Stimulated activated CD8-positive, alpha-beta memory T cell treated with anti-CD3 and anti-CD28 coated beads, Interleukin-15, amount 100 ng/mL, for 4 hours (primary cell): Measurements from ENCODE around the gene ACAA1.
"Not testable (repeated sequence)": the region's sequence is repeated elsewhere in the genome, so short reads cannot be mapped to it uniquely, and the experiment has no call there.

Source experiments
- DNase-seq, 2 donors: peaks; one replicate each; pipeline ENCODE4 v3.0.0-alpha.2; 2020; ENCODE audit warnings: low read depth in 2 of 2

The ACAA1 gene

DNA sequence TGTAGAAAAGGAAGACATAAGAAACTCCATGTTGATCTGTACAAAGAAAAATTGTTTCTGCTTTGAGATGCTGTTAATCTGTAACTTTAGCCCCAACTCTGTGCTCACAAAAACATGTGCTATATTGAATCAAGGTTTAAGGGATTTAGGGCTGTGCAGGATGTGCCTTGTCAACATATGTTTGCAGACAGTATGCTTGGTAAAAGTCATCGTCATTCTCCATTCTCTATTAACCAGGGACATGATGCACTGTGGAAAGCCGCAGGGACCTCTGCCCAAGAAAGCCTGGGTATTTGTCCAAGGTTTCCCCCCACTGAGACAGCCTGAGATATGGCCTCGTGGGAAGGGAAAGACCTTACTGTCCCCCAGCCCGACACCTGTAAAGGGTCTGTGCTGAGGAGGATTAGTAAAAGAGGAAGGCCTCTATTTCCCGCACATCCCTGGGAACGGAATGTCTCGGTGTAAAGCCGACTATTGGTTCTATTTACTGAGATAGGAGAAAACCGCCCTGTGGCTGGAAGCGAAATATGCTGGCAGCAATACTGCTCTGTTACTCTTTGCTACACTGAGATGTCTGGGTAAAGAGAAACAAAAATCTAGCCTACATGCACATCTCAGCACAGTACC lies 2.3 kb downstream of the ACAA1 start:
- DNase-seq, result not testable (repeated sequence)

DNA sequence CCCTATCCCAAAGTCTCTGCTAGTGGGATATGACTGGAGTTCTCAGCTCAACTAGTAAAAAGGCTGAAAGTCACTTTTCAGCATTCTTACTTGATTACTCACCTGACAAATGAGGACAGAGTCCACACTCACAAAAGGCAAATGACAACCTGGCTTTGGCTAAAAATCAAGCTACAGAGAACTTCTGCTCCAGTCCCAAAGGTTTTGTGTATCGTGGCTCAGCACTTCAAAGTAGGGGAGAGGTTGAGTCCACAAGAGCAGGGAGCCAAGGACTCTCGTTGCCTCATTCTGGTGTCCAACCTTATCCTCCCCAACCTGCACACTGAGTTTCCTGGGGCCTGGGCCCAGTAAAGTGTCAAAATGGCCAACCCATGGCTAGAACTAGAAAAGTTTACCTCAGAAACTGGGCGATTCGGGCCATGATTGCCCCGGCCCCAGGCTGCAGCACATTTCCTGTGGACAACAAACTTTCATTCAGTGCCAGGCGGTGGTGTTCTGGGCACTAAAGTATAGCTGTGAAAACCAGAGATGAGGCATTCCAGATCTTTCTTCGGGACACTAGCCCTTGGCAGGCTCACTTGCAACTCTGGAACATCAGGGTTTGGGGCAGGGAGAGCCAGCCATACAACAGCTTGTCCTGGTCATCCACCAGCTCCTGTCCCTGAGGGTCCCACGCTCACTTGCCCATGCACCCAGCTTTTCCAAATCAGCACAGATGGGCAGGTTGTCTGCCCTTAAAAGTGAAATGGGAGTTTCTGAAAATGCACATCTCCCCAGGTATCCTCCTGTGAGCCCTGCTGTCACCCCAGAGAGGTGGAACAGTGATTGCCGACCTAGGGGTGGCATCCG lies 3.1 kb downstream of the ACAA1 start:
- DNase-seq, result no peak

DNA sequence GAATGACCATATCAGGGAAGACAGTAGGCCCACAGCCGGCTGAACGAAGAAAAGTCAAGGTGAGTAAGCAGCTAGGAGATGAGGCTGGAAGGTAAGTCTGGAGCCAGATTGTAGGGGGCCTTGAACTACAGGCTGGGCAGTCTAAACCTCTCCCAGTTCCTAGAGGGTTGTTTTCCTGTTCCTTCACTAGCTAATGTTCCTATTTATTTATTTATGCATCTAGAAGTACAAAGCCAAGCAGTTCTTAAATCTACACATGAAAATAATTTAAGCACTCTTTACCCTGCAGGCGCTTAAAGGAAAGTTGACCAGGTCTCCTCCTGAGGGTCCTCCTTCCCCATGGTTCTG lies 3.7 kb downstream of the ACAA1 start:
- DNase-seq, result no peak

DNA sequence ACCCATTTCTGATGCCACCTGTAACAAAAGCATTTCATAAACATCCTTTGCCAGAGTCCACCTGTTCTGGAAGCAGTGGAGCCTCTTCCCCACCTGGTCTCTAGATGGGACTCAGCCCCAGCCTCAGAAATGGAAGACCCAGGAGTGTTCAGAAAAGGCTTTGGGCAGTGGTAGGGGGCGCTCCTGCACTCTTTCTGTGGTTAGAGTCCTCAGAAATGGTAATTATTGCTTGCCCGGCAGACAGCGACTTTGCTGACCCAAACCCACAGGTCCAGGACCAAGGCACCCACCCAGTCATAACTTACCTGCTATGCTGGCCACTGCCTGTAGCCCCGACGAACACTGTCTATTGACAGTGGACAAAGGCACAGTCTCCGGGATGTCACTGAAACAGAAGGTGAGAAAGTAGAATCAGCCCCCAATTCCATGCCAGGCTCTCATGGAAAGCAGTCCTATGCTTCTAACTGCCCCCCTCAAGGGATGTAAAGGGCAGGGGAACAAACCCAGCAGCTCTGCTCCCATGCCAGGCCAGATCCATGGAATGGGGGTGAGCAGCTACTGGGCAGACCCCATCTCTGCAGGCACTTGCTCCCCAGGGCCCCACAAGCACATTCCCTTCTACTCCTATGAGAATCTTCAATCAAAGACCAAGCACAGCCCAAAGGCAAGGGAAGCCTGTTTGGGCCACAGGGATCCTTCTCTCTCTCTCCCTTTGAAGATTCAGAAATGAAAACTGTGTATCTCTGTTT lies 5.1 kb downstream of the ACAA1 start:
- no peak for DNase-seq

DNA sequence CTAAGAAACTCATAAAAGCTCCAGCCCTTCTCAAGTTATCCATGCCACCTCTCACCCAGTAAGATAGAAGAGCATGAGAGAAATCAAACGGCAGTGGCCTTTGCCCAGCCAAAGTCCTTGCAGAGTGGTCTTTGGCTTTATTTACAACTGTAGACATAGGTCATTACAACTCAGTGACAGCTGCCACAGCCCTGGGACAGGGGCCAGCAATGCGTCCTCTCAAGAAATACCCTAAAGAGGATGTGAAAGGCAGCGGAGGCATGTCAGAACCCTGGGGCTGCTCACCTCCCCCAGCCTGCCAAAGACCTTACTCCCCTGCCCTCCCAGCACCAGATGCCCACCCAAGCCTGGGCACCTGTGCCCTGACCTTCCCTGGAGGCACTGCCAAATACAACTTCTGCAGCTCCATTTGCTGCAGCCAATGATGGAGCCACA lies 6.3 kb downstream of the ACAA1 start:
- no peak for DNase-seq

- no peak for DNase-seq
These were observed 7.9 kb downstream of the ACAA1 start for GRCh38 chr3:38129058-38129457.

- DNase-seq, result no peak
These were observed 8.6 kb downstream of the ACAA1 start for GRCh38 chr3:38128303-38128655.

- DNase-seq, result no peak
These were observed 9.2 kb downstream of the ACAA1 start for GRCh38 chr3:38127611-38128302.

GRCh38 chr3:38126121-38126892 lies 10.6 kb downstream of the ACAA1 start:
- DNase-seq, result no peak

- no peak for DNase-seq
These were observed 11.4 kb downstream of the ACAA1 start for GRCh38 chr3:38125305-38126120.

GRCh38 chr3:38124324-38125122 lies 12.4 kb downstream of the ACAA1 start:
- no peak for DNase-seq

DNA sequence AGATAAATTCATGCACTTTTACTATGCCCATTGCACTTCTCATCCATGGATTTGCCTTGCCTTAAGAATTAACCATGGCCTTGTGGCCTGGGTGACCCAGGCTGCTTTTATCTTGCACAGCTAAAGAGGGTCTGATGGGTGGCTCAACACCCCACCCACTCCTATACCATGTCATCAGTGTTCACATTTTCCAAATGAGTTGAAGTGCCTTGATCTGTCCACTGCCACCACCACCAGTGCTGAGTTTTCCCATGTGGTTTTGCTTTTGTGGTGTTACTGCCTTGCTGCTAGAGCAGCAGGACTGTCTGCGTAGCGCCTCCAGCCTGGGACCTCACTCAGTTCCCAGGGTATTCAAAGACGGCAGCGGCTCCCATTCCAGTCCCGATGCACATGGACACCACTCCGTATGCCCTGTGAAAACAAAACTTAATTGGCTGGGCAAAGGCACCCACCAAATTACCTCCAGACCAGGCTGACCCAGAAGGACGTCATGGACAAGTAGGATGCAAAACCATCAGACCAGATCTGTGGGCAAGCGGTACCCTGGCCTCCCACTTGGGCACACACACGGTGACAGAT lies 14.1 kb downstream of the ACAA1 start:
- no peak for DNase-seq

DNA sequence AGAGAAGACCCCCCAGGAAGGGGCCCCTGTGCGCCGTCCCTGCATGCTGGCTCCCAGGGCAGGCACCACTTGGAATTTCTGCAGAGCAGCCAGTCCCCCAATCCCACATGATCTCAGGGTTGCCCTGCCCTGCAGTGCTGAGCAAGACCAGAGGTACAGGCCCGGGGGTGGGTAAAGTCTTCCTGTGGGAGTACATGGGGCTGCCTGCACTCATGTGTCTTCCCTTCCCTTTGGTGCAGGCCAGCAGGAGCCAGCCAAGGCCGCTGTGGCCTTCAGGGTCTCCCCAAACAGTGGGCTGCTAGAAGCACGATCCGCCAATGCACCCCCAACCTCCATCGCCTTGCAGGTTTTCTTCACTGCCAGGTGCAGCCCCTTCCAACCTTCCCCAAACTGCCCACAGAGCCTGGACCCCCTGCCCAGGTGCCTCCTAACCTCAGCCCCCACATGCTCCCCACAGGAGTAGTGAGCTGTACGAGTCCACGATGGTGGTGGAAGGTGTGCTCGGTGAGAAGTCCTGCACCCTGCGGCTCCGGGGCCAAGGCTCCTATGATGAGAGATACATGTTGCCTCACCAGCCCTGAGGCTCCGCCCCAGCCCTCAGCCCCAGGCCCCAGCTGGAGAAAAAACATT lies 15.0 kb downstream of the ACAA1 start:
- no peak for DNase-seq

- DNase-seq, result no peak
These were observed 15.5 kb downstream of the ACAA1 start for GRCh38 chr3:38121451-38121831.

DNA sequence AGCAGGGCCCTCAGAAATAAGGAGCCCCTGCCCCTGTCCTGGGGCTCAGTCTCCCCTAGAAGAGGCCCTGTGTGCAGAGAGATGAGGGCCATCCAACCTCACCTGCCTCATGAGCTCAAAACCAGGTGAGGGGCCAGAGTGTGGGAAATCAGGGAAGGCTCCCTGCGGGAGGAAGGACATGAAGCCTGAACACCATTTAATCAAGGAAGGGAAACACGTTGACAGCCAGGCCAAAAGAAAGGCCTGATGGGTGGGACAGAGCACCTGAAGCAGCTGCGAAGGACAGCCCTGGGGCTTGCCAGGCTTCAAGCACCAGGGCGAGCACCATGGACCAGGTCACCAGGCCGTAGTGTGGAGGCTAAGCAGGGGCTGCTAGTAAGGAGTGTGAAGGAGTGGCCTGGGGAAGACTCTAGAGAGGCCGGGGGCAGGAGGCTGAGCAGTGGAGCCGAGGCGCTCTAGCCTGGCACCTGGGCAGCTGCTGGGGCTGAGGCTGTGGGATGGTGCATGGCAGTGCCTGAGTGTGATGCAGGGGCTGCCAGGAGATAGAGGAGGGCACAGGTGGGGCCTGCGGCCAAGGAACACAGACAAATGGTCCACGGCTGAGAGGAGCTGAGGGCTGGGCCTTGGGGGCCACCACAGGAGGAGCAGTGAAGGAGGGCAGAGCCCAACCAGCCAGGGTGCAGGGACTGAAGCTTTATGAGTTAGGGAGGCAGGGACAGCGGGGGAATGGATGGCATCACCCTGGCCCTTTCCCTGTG lies 16.1 kb downstream of the ACAA1 start:
- DNase-seq, result no peak

DNA sequence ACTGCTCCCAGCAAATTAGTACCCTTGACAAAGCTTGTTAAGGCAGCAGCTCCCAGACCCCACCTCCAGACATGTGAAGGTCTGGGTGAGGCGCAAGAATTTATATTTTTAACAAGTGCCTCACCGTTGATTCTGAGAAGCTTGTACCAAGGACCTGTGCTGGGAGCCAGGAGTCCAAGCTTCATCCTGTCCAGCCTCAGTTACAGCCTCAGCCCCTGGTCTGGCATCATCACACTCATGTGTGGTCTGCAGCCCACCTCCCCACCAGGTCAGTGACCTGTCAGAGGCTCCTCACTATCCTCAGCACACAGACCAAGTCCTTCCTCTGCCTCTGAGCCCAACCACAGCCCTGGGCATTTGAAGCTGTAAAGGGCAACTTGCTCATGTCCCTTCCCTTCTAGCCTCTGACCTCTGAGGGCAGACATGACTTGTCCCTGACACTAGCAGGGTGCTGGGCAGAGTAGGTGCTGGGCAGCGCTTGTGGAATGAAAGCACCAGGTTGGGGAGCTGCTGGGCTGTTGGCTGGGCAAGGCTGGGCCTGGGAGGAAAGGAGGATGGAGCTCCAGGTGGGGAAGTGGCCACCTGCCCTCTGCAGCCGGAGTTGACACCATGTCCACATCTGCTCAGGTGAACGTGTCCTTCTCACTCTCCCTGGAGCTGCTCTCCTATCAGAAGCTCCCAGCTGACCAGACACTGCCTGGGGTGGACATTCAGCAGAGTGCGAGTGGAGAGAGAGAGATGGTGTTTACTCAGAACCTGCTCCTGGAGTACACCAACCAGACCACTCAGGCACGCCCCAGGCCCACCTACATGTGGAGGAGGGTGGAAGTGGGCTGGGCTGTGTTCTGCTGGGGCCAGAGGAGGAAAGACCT lies 16.9 kb downstream of the ACAA1 start:
- no peak for DNase-seq

DNA sequence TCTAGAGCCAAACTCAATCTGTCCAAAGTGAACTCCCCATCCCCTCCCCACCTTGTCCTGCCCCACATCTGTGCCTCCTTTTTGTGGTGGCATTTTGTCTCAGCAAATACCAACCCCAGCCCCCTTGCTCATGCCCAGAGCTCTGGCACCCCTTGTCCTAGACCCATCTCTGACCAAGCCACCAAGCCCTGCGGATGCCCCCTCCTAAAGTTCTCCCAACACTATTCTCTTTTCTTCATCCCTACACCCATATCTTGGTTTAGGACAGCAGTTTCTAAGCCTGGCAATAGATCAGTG lies 17.7 kb downstream of the ACAA1 start:
- no peak for DNase-seq
